Measurements from ENCODE around the gene ARPC1B. TPM values are rescaled to one million over a fixed set of nuclear protein-coding genes. Genes with fewer than 3 reads are reported as not detected.
A peak's percentile ranks its signal among the peaks of the same experiment; 100 is the strongest.

ARPC1B gene
- total and polyA plus RNA-seq, 9 of the 15 experiments (the other 6 are each of a cell fraction or from before 2014, with no cell fraction given): 6.7 to 357 (median 211) TPM

- TF ChIP-seq ATF3 (IDR thresholded peaks at IDR 0.05) (no peak), ATF3 (CRISPR knock-in tag; conservative IDR thresholded peaks at IDR 0.05) (no peak), SMAD1 (IDR thresholded peaks at IDR 0.05; ENCODE audit: low read depth, low read length, partially characterized antibody) (no peak), ZNF589 (CRISPR knock-in tag; IDR thresholded peaks at IDR 0.05; ENCODE audit: low read depth) (no peak), RBM14 (IDR thresholded peaks at IDR 0.05; ENCODE audit: borderline replicate concordance, insufficient read depth, low read depth, low read length) (no peak), SMC3 (conservative IDR thresholded peaks at IDR 0.05; ENCODE audit: insufficient read depth, low read depth, low read length) (no peak), MCM7 (IDR thresholded peaks at IDR 0.05) (no peak), NR3C1 (CRISPR knock-in tag; IDR thresholded peaks at IDR 0.05) (no peak), XRCC3 (IDR thresholded peaks at IDR 0.05) (no peak), DNMT1 (IDR thresholded peaks at IDR 0.05) (no peak), PCBP1 (IDR thresholded peaks at IDR 0.05; ENCODE audit: low read depth, low read length, poor library complexity, severe bottlenecking) (no peak), DDX20 (tag; IDR thresholded peaks at IDR 0.05; ENCODE audit: low read depth) (no peak), MAFG (tag; conservative IDR thresholded peaks at IDR 0.05) (peak; percentile 84), SNIP1 (IDR thresholded peaks at IDR 0.05; ENCODE audit: low read depth) (no peak), RBM15 (IDR thresholded peaks at IDR 0.05; ENCODE audit: insufficient read depth, low read length) (no peak), ZNF551 (CRISPR knock-in tag; IDR thresholded peaks at IDR 0.05) (no peak), MBD1 (CRISPR knock-in tag; IDR thresholded peaks at IDR 0.05) (no peak), COPS2 (conservative IDR thresholded peaks at IDR 0.05) (no peak), ZNF316 (IDR thresholded peaks at IDR 0.05) (peak; percentile 82), SAFB2 (IDR thresholded peaks at IDR 0.05; ENCODE audit: borderline replicate concordance, low read depth, low read length, severe bottlenecking) (no peak), SIX5 (IDR thresholded peaks at IDR 0.05; ENCODE audit: borderline replicate concordance in 1 of 2, insufficient read depth in 1 of 2, low read depth in 1 of 2, low read length in 2 of 2) (no peak), HDAC3 (IDR thresholded peaks at IDR 0.05; ENCODE audit: borderline replicate concordance, partially characterized antibody) (no peak), POLR3A (IDR thresholded peaks at IDR 0.05; ENCODE audit: borderline replicate concordance, extremely low read depth, insufficient read depth, insufficient read length) (no peak)
- TF ChIP-seq, protein P1, sequence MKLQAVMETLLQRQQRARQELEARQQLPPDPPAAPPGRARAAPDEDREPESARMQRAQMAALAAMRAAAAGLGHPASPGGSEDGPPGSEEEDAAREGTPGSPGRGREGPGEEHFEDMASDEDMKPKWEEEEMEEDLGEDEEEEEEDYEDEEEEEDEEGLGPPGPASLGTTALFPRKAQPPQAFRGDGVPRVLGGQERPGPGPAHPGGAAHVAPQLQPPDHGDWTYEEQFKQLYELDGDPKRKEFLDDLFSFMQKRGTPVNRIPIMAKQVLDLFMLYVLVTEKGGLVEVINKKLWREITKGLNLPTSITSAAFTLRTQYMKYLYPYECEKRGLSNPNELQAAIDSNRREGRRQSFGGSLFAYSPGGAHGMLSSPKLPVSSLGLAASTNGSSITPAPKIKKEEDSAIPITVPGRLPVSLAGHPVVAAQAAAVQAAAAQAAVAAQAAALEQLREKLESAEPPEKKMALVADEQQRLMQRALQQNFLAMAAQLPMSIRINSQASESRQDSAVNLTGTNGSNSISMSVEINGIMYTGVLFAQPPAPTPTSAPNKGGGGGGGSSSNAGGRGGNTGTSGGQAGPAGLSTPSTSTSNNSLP (IDR thresholded peaks at IDR 0.05; ENCODE audit: borderline replicate concordance, low read depth, low read length): no peak
- TF ChIP-seq, protein P2, sequence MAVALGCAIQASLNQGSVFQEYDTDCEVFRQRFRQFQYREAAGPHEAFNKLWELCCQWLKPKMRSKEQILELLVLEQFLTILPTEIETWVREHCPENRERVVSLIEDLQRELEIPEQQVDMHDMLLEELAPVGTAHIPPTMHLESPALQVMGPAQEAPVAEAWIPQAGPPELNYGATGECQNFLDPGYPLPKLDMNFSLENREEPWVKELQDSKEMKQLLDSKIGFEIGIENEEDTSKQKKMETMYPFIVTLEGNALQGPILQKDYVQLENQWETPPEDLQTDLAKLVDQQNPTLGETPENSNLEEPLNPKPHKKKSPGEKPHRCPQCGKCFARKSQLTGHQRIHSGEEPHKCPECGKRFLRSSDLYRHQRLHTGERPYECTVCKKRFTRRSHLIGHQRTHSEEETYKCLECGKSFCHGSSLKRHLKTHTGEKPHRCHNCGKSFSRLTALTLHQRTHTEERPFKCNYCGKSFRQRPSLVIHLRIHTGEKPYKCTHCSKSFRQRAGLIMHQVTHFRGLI (CRISPR knock-in tag; IDR thresholded peaks at IDR 0.05): no peak
Measured at GRCh38 chr7:99422186-99422585, 47.7 kb downstream of the ARPC1B start (continued).

All from K562 (cell line).